Lung (tissue), 12 donors: ENCODE results near the gene SLC22A23. TPM values are rescaled to one million over a fixed set of nuclear protein-coding genes. Genes with fewer than 3 reads are reported as not detected.

Experiments
- ATAC-seq: fragments of 200-7000 bp; cut with Tn5 transposase; one replicate; pipeline ENCODE4 v1.9.1; 2020; ENCODE audit warnings: moderate number of reproducible peaks; ENCODE audit not compliant: insufficient read depth, low FRiP score
- DNase-seq, 3 donors: peaks; one replicate each; pipeline ENCODE4 v3.0.0-alpha.2; 2013 to 2017
- H3K27ac ChIP-seq, 2 donors: one replicate each; pipeline ENCODE4 v1.5.1; 2013; ENCODE audit warnings: mild to moderate bottlenecking in 2 of 2, moderate library complexity in 2 of 2, control low read depth in 1 of 2, inconsistent platforms in 1 of 2, low read depth in 1 of 2, low read length in 1 of 2
- H3K27me3 ChIP-seq, 3 donors: one replicate each; pipeline ENCODE4 v1.5.1; 2013; ENCODE audit warnings: low read length in 2 of 3; ENCODE audit not compliant: control insufficient read depth in 3 of 3, insufficient read depth in 3 of 3
- H3K36me3 ChIP-seq, 4 donors: one replicate each; pipeline ENCODE4 v1.5.1; 2013; ENCODE audit warnings: low read length in 4 of 4, mild to moderate bottlenecking in 1 of 4, moderate library complexity in 1 of 4; ENCODE audit not compliant: control insufficient read depth in 4 of 4, insufficient read depth in 4 of 4
- H3K4me1 ChIP-seq, 5 donors: one replicate each; pipeline ENCODE4 v1.5.1; 2013; ENCODE audit warnings: low read length in 5 of 5, mild to moderate bottlenecking in 2 of 5, moderate library complexity in 1 of 5; ENCODE audit not compliant: control insufficient read depth in 5 of 5, insufficient read depth in 5 of 5
- H3K4me3 ChIP-seq: one replicate; pipeline ENCODE4 v1.5.1; 2013; ENCODE audit warnings: mild to moderate bottlenecking, control low read depth, moderate library complexity
- H3K9ac ChIP-seq, 2 donors: one replicate each; pipeline ENCODE4 v1.5.1; 2013; ENCODE audit warnings: low read length in 2 of 2, control low read depth in 1 of 2; ENCODE audit not compliant: insufficient read depth in 1 of 2
- H3K9me3 ChIP-seq, 4 donors: one replicate each; pipeline ENCODE4 v1.5.1; 2013; ENCODE audit warnings: low read length in 3 of 4, mild to moderate bottlenecking in 1 of 4, moderate library complexity in 1 of 4; ENCODE audit not compliant: control insufficient read depth in 4 of 4, insufficient read depth in 3 of 4
- WGBS, 2 donors: extraction: QIAGEN DNeasy Blood & Tissue Kit; methylation state at CpG; one replicate each; pipeline ENCODE4 v1.1.7; 2013; 5-methylcytosine and 5-hydroxymethylcytosine counted together
- polyA plus RNA-seq, 2 donors: library from polyadenylated mRNA; stranded (reverse); fragments of 200-250 nt; gene quantifications; one replicate each; pipeline ENCODE4 v1.2.1, GENCODE V29; 2013
- total RNA-seq, 2 donors: library from RNA; depleted of rRNA in 1 of 2; stranded (reverse); fragments of >200 nt in 1 of 2; gene quantifications; one replicate each; pipeline ENCODE4 v1.2.1, GENCODE V29; 2014 to 2021
- TF ChIP-seq, protein P1 (sequence below): IDR thresholded peaks from 2 replicates; pipeline ENCODE4 v1.5.1; 2012; ENCODE audit warnings: mild to moderate bottlenecking; ENCODE audit errors: control extremely low read depth, extremely low read depth
- donor health status: control.
- donor health status: control.
- donor health status: Bipolar disorder and iron deficiency.
- donor health status: healthy.
- donor health status: DM: yes; HTN: yes; CAD: no.

Gene SLC22A23
- total and polyA plus RNA-seq, 4 donors: 6.6 to 45.6 (median 24.1) TPM

DNA sequence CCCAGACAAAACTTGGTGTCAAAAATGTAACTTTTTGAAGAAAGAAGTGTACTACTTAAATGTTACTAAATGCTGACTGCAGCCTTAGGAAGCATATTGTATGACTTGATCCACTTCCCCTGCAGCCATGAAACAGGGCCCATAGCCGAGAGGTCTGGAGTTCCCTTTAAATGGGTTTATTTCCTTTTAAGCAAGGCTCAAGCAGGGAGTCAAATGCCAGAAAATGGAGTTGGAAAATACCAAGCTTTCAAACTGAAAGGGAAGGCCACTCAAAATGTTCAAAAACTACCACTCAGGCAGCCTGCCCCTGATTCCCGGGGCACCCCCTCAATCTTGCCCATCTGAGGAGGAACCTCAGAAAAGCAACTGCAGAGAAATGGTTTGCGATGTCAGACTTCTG lies 43.3 kb downstream of the SLC22A23 start:
- DNase-seq (no peak), ATAC-seq (no peak)
- Histone ChIP-seq H3K9me3 (peaks cover 0 to 4% (median 0%) of the 10 kb centered on the region in 4 donors), H3K9ac (no peak overlapping the region), H3K27me3 (no peaks in the 10 kb centered on the region), H3K4me3 (no peak overlapping the region), H3K36me3 (peaks cover 0 to 8% (median 3%) of the 10 kb centered on the region in 4 donors), H3K27ac (no peak overlapping the region), H3K4me1 (peaks cover 0 to 10% (median 5%) of the 10 kb centered on the region in 5 donors)
- TF ChIP-seq, protein P1, sequence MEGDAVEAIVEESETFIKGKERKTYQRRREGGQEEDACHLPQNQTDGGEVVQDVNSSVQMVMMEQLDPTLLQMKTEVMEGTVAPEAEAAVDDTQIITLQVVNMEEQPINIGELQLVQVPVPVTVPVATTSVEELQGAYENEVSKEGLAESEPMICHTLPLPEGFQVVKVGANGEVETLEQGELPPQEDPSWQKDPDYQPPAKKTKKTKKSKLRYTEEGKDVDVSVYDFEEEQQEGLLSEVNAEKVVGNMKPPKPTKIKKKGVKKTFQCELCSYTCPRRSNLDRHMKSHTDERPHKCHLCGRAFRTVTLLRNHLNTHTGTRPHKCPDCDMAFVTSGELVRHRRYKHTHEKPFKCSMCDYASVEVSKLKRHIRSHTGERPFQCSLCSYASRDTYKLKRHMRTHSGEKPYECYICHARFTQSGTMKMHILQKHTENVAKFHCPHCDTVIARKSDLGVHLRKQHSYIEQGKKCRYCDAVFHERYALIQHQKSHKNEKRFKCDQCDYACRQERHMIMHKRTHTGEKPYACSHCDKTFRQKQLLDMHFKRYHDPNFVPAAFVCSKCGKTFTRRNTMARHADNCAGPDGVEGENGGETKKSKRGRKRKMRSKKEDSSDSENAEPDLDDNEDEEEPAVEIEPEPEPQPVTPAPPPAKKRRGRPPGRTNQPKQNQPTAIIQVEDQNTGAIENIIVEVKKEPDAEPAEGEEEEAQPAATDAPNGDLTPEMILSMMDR: no peak
- 84 to 87% methylated on average over 3 of the region's 3 CpGs for WGBS, 2 donors

GRCh38 chr6:3412779-3413500 lies 43.9 kb downstream of the SLC22A23 start:
- TF ChIP-seq, protein P1: no peak
- WGBS, 2 donors: 85 to 88% methylated on average over 8 of the region's 8 CpGs
- no peak overlapping the region for H3K4me3 ChIP-seq
- DNase-seq (no peak), ATAC-seq (no peak)
- peaks cover 0 to 10% (median 0%) of the 10 kb centered on the region in 5 donors for H3K4me1 ChIP-seq
- H3K9ac ChIP-seq: no peak overlapping the region
- peaks cover 0 to 8% (median 3%) of the 10 kb centered on the region in 4 donors for H3K36me3 ChIP-seq
- H3K9me3 ChIP-seq: peaks cover 0 to 4% (median 0%) of the 10 kb centered on the region in 4 donors
- no peaks in the 10 kb centered on the region for H3K27me3 ChIP-seq
- no peak overlapping the region for H3K27ac ChIP-seq

DNA sequence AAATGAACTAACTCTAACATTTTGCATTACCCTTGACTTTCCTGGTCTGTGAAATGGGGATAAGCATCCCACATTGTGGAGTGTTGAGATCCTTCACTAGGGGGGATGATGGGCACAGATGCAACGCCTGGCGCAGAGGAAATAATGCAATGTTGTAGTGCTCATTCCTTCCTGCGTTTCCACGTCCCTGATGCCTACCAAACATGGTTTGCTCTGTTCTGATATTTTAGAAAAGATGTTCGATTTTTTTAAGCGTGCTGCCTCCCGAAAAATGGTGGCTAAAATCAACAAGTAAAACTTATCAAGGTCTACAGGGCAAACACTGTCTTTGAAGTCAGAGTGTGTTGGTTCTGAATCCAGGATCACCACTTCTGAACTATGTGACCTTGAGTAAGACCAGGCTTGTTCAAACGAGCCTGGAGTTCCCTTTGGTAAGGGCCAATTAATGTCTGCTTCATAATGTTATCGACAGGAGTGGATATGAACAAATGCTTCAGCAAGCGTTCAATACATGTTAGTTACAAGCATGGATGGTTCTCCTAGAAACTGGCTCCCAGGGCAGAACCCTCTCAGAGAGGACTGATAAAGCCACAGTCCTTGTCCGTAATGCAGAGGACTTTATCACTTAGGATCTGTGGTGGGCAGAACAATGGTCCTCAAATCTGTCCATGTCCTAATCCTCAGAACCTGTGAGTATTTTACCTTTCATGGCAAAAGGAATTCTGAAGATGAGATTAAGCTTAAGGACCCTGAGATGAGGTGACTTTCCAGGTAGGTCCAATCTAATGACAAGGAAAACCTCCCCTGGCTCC lies 44.7 kb downstream of the SLC22A23 start:
- 88 to 91% methylated on average over 11 of the region's 11 CpGs for WGBS, 2 donors
- TF ChIP-seq, protein P1: no peak

More for the DNA sequence above, 44.7 kb downstream of the SLC22A23 start:
- H3K9me3 ChIP-seq: peaks cover 0 to 4% (median 0%) of the 10 kb centered on the region in 4 donors
- H3K27ac ChIP-seq: no peak overlapping the region
- no peak overlapping the region for H3K9ac ChIP-seq
- no peaks in the 10 kb centered on the region for H3K27me3 ChIP-seq
- DNase-seq: no peak
- no peak for ATAC-seq
- peaks cover 0 to 15% (median 3%) of the 10 kb centered on the region in 5 donors for H3K4me1 ChIP-seq
- peaks cover 0 to 8% (median 3%) of the 10 kb centered on the region in 4 donors for H3K36me3 ChIP-seq
- H3K4me3 ChIP-seq: no peak overlapping the region
